ENCODE results near the gene CAPZB.

The CAPZB gene

GRCh38 chr1:19311503-19311930 lies 173.8 kb downstream of the CAPZB start:
- H3K4me3 ChIP-seq (ENCODE audit: low read depth, low read length) = peak overlapping the region; percentile 74
- DNase-seq (ENCODE audit: low read depth, low spot score) = no peak
- TF ChIP-seq CTCF (IDR thresholded peaks at IDR 0.05; ENCODE audit: low read depth, low read length) = no peak
- in situ Hi-C loops (cut with HindIII; ENCODE audit: low sequenced_read_pairs) = no loop called here

- peak overlapping the region; percentile 74 for H3K4me3 ChIP-seq (ENCODE audit: low read depth, low read length)
- TF ChIP-seq CTCF (IDR thresholded peaks at IDR 0.05; ENCODE audit: low read depth, low read length) = no peak
- DNase-seq (ENCODE audit: low read depth, low spot score) = peak; percentile 16
- in situ Hi-C loops (cut with HindIII; ENCODE audit: low sequenced_read_pairs) = no loop called here
Observed at GRCh38 chr1:19310720-19311502, 174.4 kb downstream of the CAPZB start.

GRCh38 chr1:19310061-19310460 lies 175.3 kb downstream of the CAPZB start:
- no peak overlapping the region for H3K4me3 ChIP-seq (ENCODE audit: low read depth, low read length)
- in situ Hi-C loops (cut with HindIII; ENCODE audit: low sequenced_read_pairs) = no loop called here
- TF ChIP-seq CTCF (IDR thresholded peaks at IDR 0.05; ENCODE audit: low read depth, low read length) = no peak
- no peak for DNase-seq (ENCODE audit: low read depth, low spot score)

GRCh38 chr1:19309123-19309813 lies 176.1 kb downstream of the CAPZB start:
- no peak for TF ChIP-seq CTCF (IDR thresholded peaks at IDR 0.05; ENCODE audit: low read depth, low read length)
- H3K4me3 ChIP-seq (ENCODE audit: low read depth, low read length) = no peak overlapping the region
- in situ Hi-C loops (cut with HindIII; ENCODE audit: low sequenced_read_pairs) = no loop called here
- peak; percentile 81 for DNase-seq (ENCODE audit: low read depth, low spot score)

- in situ Hi-C loops (cut with HindIII; ENCODE audit: low sequenced_read_pairs) = no loop called here
- no peak for DNase-seq (ENCODE audit: low read depth, low spot score)
- no peak overlapping the region for H3K4me3 ChIP-seq (ENCODE audit: low read depth, low read length)
- no peak for TF ChIP-seq CTCF (IDR thresholded peaks at IDR 0.05; ENCODE audit: low read depth, low read length)
Observed at GRCh38 chr1:19308509-19308907, 176.8 kb downstream of the CAPZB start.

- no peak for DNase-seq (ENCODE audit: low read depth, low spot score)
- H3K4me3 ChIP-seq (ENCODE audit: low read depth, low read length) = no peak overlapping the region
- in situ Hi-C loops (cut with HindIII; ENCODE audit: low sequenced_read_pairs) = no loop called here
- TF ChIP-seq CTCF (IDR thresholded peaks at IDR 0.05; ENCODE audit: low read depth, low read length) = no peak
Observed at GRCh38 chr1:19307794-19308508, 177.4 kb downstream of the CAPZB start.

All from astrocyte of the spinal cord (primary cell).